ENCODE data around the gene ESYT1. TPM values are rescaled to one million over a fixed set of nuclear protein-coding genes. Genes with fewer than 3 reads are reported as not detected.

Gene ESYT1
- total RNA-seq, 2 experiments from 2014 or later = 85.9 to 112 TPM

DNA sequence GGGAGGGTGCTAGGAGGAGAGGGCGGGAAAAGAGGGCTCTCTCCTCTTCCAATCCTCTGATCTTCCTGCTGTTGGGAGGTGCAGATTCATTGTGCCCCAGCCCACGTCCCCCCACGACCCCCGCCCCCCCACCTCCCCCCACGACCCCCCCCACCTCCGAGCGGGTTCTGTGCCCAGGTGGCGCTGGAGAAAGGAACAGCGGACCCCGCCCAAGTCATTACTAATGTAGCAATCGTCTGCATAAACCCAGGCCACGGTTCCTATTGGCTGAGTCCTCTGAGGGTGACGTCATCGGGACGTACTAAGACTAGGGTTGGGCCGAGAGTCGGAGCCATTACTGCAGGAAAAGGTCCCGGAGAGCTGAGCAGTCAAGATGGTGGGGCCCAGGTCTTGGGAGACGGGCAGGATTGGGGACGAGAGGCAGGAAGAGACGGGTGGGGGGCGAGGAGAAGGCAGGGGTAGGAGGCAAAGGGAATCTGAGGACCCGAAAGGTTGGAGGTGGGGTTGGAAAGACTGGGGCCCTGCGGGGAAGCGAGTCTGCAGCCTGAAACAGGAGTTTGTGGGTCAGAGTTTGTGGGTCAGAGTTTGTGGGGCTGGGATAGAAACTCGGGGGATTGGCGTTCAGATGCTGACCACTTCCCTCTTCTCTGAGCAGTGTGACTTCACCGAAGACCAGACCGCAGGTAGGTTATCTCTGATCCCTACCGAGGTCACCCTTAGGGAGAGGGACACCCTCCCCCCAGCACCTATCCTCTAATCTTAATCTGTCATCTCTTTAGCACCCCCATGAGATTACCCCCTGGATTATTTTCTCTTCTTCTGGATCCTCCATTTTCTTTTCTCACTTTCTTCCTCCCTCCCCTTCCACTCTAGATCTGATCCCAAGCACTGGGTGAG, 30.2 kb downstream of the ESYT1 start, which contains the start of gene MYL6:
Gene MYL6 (plus strand): TSS at position 331 of the 897 bp plus-strand sequence. CDS start 43 bp downstream, at position 374.
- Histone ChIP-seq H3K79me2 (ENCODE audit: insufficient read depth, low read depth, low read length) (peaks cover 30% of the 10 kb centered on the region), H4K20me1 (ENCODE audit: insufficient read depth, low read length) (peaks cover 9% of the 10 kb centered on the region; the same call in 1 of the 2 replicates), H3K27ac (ENCODE audit: low read depth, low read length, poor library complexity, severe bottlenecking) (peak within 1 kb of the TSS; percentile 82), H3K4me3 (ENCODE audit: low read depth, low read length, poor library complexity, severe bottlenecking) (peak within 1 kb of the TSS; percentile 98), H3K4me2 (ENCODE audit: low read length) (peak within 1 kb of the TSS; percentile 98), H3K36me3 (ENCODE audit: insufficient read depth, low read length) (peaks cover 54% of the 10 kb centered on the region), H3K9me3 (ENCODE audit: low read length) (no peaks in the 10 kb centered on the region), H3K4me1 (ENCODE audit: insufficient read depth, low read length, poor library complexity, severe bottlenecking) (peaks cover 45% of the 10 kb centered on the region), H2AFZ (ENCODE audit: low read length) (peak within 1 kb of the TSS; percentile 61; the same call in 1 of the 2 replicates), H3K9me2 (ENCODE audit: insufficient read depth, low read length) (no peaks in the 10 kb centered on the region)
- DNase-seq (ENCODE audit: low spot score) = peak; percentile 99
- no TSS peak for BruUV-seq (replicated peaks)
- TF ChIP-seq, protein P1, sequence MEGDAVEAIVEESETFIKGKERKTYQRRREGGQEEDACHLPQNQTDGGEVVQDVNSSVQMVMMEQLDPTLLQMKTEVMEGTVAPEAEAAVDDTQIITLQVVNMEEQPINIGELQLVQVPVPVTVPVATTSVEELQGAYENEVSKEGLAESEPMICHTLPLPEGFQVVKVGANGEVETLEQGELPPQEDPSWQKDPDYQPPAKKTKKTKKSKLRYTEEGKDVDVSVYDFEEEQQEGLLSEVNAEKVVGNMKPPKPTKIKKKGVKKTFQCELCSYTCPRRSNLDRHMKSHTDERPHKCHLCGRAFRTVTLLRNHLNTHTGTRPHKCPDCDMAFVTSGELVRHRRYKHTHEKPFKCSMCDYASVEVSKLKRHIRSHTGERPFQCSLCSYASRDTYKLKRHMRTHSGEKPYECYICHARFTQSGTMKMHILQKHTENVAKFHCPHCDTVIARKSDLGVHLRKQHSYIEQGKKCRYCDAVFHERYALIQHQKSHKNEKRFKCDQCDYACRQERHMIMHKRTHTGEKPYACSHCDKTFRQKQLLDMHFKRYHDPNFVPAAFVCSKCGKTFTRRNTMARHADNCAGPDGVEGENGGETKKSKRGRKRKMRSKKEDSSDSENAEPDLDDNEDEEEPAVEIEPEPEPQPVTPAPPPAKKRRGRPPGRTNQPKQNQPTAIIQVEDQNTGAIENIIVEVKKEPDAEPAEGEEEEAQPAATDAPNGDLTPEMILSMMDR (conservative IDR thresholded peaks at IDR 0.05; ENCODE audit: low read length) = 0 out of 2 replicates have a peak, but pooled peaks have one; percentile 3
- no peak for TF ChIP-seq EZH2phosphoT487 (IDR thresholded peaks at IDR 0.05; ENCODE audit: borderline replicate concordance, low read depth, low read length)
- intact Hi-C loops (cut with micrococcal nuclease; ENCODE audit: unreplicated experiment) = loop anchor here (1.0 to 2.0 kb wide), 2 partner anchors 31 to 32 kb away; partner anchors contain the start of gene SMARCC2
- POLR2A ChIA-PET = interaction anchor here (0.5 to 1.7 kb wide), 6 partner anchors 17 to 163 kb away, joined by 3 to 9 read pairs (median 4); partner anchors contain the start of genes ESYT1, RNF41 and ZC3H10
- CTCF ChIA-PET (ENCODE audit: unreplicated experiment) = no interaction called here

DNA sequence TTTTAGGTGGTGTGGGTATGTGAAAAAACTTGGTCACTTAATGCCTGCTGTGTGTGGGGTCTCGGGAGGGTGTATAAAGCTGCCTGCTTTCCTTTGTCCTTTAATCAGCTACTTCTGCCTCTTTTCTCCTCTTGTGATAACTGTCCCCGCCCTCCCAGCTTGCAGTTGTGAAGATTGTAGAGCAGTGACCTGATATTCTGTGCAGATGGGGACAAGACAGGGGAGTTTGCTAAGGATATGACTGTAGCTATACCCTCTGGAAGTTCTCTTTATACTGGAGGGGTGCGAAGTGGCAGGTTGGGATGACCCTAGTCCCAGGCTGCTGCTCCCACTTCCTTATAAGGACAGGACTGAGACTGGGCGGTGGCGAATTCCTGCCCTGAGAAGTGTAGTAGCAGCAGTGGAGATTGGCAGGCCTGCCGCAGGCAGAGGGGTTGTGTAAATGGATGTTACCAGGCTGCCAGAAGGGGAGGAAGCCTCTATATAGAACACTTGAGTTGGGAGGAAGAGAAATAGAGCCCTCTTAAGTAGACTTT, 30.9 kb downstream of the ESYT1 start:
- H3K9me3 ChIP-seq (ENCODE audit: low read length) = no peaks in the 10 kb centered on the region
- H4K20me1 ChIP-seq (ENCODE audit: insufficient read depth, low read length) = peaks cover 9% of the 10 kb centered on the region; the same call in 1 of the 2 replicates
- H2AFZ ChIP-seq (ENCODE audit: low read length) = no peak overlapping the region
- peak overlapping the region; percentile 98 for H3K4me3 ChIP-seq (ENCODE audit: low read depth, low read length, poor library complexity, severe bottlenecking)
- no peak for TF ChIP-seq EZH2phosphoT487 (IDR thresholded peaks at IDR 0.05; ENCODE audit: borderline replicate concordance, low read depth, low read length)
- TF ChIP-seq, protein P1 (conservative IDR thresholded peaks at IDR 0.05; ENCODE audit: low read length) = no peak
- H3K27ac ChIP-seq (ENCODE audit: low read depth, low read length, poor library complexity, severe bottlenecking) = peak overlapping the region; percentile 68
- H3K36me3 ChIP-seq (ENCODE audit: insufficient read depth, low read length) = peaks cover 61% of the 10 kb centered on the region
- intact Hi-C loops (cut with micrococcal nuclease; ENCODE audit: unreplicated experiment) = loop anchor here (1.0 to 2.0 kb wide), 2 partner anchors 30 to 33 kb away; partner anchors contain the start of gene SMARCC2
- DNase-seq (ENCODE audit: low spot score) = peak; percentile 51
- ChIA-PET CTCF (ENCODE audit: unreplicated experiment) (no interaction called here), POLR2A (interaction anchor here (0.6 to 1.7 kb wide), 8 partner anchors 17 to 534 kb away, joined by 3 to 9 read pairs (median 3); partner anchors contain the start of genes ESYT1, RNF41 and ZC3H10)
- H3K4me1 ChIP-seq (ENCODE audit: insufficient read depth, low read length, poor library complexity, severe bottlenecking) = peaks cover 38% of the 10 kb centered on the region
- peak overlapping the region; percentile 98 for H3K4me2 ChIP-seq (ENCODE audit: low read length)
- TSS peak; percentile 71 for BruUV-seq (replicated peaks)
- H3K9me2 ChIP-seq (ENCODE audit: insufficient read depth, low read length) = no peaks in the 10 kb centered on the region
- H3K79me2 ChIP-seq (ENCODE audit: insufficient read depth, low read depth, low read length) = peaks cover 30% of the 10 kb centered on the region
